ENCODE measurements around the gene SPRY1.

DNA sequence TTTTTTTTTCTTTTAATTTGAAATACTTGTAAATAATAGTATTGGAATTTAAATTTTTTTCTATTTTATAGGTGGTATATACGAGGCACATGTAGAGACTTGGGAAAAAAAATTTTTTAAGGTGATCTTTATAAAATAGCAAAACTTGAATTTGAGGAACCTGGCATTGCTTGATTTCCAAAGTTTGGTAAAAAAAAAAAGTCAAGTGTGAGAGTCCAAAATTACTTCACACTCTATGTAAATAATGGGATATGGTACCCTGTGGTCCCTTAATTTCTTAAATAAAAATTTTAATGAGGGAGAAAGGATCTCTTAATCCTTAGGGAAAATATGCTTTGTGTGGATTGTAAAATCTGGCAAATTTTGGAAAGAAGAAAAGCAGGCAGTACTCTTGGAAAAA, 19.0 kb downstream of the SPRY1 start:
- TF ChIP-seq, protein P1, sequence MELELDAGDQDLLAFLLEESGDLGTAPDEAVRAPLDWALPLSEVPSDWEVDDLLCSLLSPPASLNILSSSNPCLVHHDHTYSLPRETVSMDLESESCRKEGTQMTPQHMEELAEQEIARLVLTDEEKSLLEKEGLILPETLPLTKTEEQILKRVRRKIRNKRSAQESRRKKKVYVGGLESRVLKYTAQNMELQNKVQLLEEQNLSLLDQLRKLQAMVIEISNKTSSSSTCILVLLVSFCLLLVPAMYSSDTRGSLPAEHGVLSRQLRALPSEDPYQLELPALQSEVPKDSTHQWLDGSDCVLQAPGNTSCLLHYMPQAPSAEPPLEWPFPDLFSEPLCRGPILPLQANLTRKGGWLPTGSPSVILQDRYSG (tag; conservative IDR thresholded peaks at IDR 0.05; ENCODE audit: low read depth) = no peak
- TF ChIP-seq, protein P2, sequence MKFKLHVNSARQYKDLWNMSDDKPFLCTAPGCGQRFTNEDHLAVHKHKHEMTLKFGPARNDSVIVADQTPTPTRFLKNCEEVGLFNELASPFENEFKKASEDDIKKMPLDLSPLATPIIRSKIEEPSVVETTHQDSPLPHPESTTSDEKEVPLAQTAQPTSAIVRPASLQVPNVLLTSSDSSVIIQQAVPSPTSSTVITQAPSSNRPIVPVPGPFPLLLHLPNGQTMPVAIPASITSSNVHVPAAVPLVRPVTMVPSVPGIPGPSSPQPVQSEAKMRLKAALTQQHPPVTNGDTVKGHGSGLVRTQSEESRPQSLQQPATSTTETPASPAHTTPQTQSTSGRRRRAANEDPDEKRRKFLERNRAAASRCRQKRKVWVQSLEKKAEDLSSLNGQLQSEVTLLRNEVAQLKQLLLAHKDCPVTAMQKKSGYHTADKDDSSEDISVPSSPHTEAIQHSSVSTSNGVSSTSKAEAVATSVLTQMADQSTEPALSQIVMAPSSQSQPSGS (CRISPR knock-in tag; IDR thresholded peaks at IDR 0.05) = no peak
- TF ChIP-seq, protein P3, sequence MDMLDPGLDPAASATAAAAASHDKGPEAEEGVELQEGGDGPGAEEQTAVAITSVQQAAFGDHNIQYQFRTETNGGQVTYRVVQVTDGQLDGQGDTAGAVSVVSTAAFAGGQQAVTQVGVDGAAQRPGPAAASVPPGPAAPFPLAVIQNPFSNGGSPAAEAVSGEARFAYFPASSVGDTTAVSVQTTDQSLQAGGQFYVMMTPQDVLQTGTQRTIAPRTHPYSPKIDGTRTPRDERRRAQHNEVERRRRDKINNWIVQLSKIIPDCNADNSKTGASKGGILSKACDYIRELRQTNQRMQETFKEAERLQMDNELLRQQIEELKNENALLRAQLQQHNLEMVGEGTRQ (CRISPR knock-in tag; IDR thresholded peaks at IDR 0.05) = no peak

Measured in K562 (cell line).